Activated T-helper 2 cell treated with anti-CD3 and anti-CD28 coated beads, Interferon-gamma antibody, Interleukin-2, Interleukin-4, amounts not matched to agents 10 μg/mL and 5 μg/mL and 100 μg/mL, durations not matched to agents 14 hours and 24 hours and 36 hours (primary cell): ENCODE measurements around the gene XPNPEP2. TPM values are rescaled to one million over a fixed set of nuclear protein-coding genes. Genes with fewer than 3 reads are reported as not detected.

Experiments
- DNase-seq: peaks from one replicate; pipeline ENCODE4 v3.0.0; 2021; ENCODE audit warnings: low spot score
- H3K27ac Mint-ChIP-seq: one replicate; pipeline ENCODE4 v1.8.0; 2021; ENCODE audit warnings: mixed read lengths
- H3K27me3 Mint-ChIP-seq: one replicate; pipeline ENCODE4 v1.8.0; 2021; ENCODE audit warnings: low read depth, mixed read lengths
- H3K36me3 Mint-ChIP-seq: one replicate; pipeline ENCODE4 v1.8.0; 2021; ENCODE audit warnings: low read depth, mixed read lengths
- H3K4me1 Mint-ChIP-seq: one replicate; pipeline ENCODE4 v1.8.0; 2021; ENCODE audit warnings: low read depth, mixed read lengths
- H3K4me3 Mint-ChIP-seq: one replicate; pipeline ENCODE4 v1.8.0; 2021; ENCODE audit warnings: low read depth, mild to moderate bottlenecking, moderate library complexity, mixed read lengths
- H3K9me3 Mint-ChIP-seq: one replicate; pipeline ENCODE4 v1.8.0; 2021; ENCODE audit warnings: mixed read lengths
- intact Hi-C: fragments of 100-400 bp; cut with micrococcal nuclease; formaldehyde crosslinking; loops from one replicate; pipeline ENCODE4 v1.15.1; 2023
- total RNA-seq: library from RNA; stranded (reverse); gene quantifications from 2 replicates; pipeline ENCODE4 v1.2.3, GENCODE V29; 2022

Gene XPNPEP2
- total RNA-seq, 1 donor from 2014 or later, result 0.16 TPM

DNA sequence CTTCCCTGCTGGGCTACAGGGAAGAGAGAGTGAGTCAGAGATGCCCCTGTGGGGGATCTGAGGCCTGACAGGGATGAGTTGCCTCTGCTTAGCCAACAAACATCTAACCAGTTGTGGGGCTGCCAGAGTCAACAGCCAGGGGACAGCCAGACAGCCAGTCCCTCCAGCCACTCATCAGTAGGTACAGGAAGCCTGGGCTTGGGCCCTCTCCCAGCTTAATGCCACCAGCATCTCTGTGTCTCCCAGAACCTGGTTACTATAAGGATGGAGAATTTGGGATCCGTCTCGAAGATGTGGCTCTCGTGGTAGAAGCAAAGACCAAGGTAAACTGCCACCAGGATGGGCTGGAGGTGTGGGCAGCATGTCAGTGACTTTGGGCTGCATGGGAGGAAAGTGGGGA lies 23.7 kb downstream of the XPNPEP2 start:
- Mint-ChIP-seq H3K4me1 (peaks cover 34% of the 10 kb centered on the region), H3K4me3 (no peak overlapping the region), H3K27ac (no peak overlapping the region), H3K9me3 (no peaks in the 10 kb centered on the region), H3K36me3 (no peaks in the 10 kb centered on the region), H3K27me3 (no peaks in the 10 kb centered on the region)
- DNase-seq, result no peak
- intact Hi-C loops, result loop anchor here (10.0 kb wide), 1 partner anchor 412 kb away; the partner anchor contains the start of gene RAB33A

DNA sequence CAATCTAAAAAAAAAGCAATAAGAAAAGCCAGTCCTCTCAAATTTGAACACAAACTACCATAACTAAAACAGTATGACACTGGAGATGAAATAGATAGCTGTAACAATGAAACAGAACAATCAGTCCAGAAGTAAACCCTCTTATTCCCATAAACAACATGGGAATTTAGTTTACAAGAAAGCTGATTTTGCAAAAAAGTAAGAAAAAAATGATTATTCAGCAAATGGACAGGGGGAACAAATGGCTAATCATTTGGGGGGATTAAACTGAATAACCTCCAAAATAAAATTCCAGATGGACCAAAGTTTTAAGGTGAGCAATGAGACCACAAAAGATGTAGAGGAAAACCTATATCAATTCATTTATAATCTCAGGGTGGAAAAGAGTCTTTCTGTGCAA lies 24.9 kb downstream of the XPNPEP2 start:
- H3K27ac Mint-ChIP-seq, result no peak overlapping the region
- H3K4me1 Mint-ChIP-seq, result peaks cover 38% of the 10 kb centered on the region
- no peaks in the 10 kb centered on the region for H3K9me3 Mint-ChIP-seq
- no peaks in the 10 kb centered on the region for H3K27me3 Mint-ChIP-seq
- no peaks in the 10 kb centered on the region for H3K36me3 Mint-ChIP-seq
- intact Hi-C loops, result loop anchor here (10.0 kb wide), 1 partner anchor 411 kb away; the partner anchor contains the start of gene RAB33A
- no peak overlapping the region for H3K4me3 Mint-ChIP-seq
- DNase-seq, result no peak

GRCh38 chrX:129768186-129768585 lies 29.4 kb downstream of the XPNPEP2 start:
- Mint-ChIP-seq H3K27me3 (no peaks in the 10 kb centered on the region), H3K36me3 (no peaks in the 10 kb centered on the region), H3K4me1 (peaks cover 39% of the 10 kb centered on the region), H3K9me3 (no peaks in the 10 kb centered on the region), H3K27ac (no peak overlapping the region), H3K4me3 (no peak overlapping the region)
- DNase-seq, result no peak
- intact Hi-C loops, result loop anchor here (10.0 kb wide), 1 partner anchor 407 kb away; the partner anchor contains the start of gene RAB33A

DNA sequence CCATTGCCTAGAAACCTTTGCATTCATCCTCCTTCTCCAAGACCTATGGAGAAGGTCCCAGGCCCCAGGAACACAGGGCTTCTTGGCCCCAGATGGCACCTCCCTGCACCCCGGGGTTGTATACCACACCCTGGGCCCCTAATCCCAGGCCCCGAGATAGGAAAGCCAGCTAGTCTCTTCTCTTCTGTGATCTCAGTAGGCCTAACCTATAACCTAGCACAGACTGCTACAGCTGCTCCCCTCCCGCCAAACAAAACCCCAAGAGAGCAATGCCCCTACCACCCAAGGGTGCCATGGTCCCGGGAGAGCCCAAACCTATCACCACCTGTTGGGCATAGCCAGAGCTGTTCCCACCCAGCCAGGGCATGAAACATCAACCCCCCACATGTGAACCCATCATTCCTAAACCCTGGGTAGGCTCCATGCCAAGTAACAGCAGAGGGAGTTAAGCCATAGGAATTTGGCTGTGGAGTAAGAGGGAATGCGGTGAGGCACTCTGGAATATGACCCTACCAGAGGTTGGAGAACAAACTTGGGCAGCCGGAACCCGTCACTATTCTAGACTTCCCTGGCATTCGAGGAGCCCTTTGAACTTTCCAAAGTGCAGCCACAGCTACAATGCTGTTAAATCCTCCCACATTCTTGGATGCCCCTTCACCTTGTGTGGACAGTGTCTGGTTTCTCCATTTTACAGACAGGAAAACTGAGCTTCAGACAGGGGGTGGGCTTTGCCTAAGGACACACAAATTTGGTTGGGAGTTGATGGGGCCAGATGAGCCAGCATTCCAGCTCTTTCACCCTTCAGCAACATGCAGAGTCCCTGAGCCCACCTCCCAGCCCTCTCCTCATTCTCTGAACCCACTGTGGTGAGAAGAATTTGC lies 30.0 kb downstream of the XPNPEP2 start:
- peak overlapping the region; percentile 37 for H3K4me3 Mint-ChIP-seq
- DNase-seq, result no peak
- no peaks in the 10 kb centered on the region for H3K9me3 Mint-ChIP-seq
- H3K36me3 Mint-ChIP-seq, result no peaks in the 10 kb centered on the region
- no peaks in the 10 kb centered on the region for H3K27me3 Mint-ChIP-seq
- H3K27ac Mint-ChIP-seq, result peak overlapping the region; percentile 83
- H3K4me1 Mint-ChIP-seq, result peaks cover 42% of the 10 kb centered on the region
- intact Hi-C loops, result loop anchor here (1.0 to 10.0 kb wide), 3 partner anchors 8 to 406 kb away; partner anchors contain the start of gene RAB33A

DNA sequence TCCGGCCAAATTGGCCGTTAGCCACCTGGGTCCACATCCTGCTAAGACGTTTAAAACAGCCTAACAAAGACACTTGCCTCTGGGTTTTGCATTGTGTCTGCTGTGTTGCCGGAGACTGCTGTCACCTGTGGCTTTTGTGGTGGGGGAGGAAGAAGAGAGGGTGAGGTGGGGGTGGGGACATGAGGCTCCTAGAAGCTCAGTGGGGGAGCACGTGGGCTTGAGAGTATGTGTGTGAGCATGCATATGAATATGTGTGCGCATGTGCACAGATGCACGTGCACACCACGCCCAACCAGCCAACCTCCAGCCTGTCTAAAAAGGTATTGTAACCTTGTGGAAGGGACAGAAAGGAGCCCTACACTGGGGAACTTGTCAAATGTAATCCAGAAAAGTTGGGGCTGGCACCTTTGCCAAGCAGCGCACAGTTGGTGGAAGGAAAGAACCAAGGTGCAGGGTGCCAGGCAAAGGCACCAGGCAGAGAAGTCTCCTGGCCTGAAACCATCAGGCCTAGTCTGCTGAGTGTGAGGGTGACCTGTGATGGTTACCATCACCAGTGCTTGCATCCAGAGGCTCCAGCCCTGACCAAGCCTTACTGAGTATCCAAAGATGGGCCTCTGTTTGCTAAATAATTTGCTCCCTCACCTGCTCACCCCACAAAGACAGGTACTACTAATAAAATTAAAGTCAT lies 30.8 kb downstream of the XPNPEP2 start:
- intact Hi-C loops, result loop anchor here (1.0 to 10.0 kb wide), 3 partner anchors 8 to 405 kb away; partner anchors contain the start of gene RAB33A
- H3K4me3 Mint-ChIP-seq, result peak overlapping the region; percentile 37
- no peaks in the 10 kb centered on the region for H3K27me3 Mint-ChIP-seq
- peaks cover 49% of the 10 kb centered on the region for H3K4me1 Mint-ChIP-seq
- peak overlapping the region; percentile 83 for H3K27ac Mint-ChIP-seq
- H3K36me3 Mint-ChIP-seq, result no peaks in the 10 kb centered on the region
- peak; percentile 70 for DNase-seq
- H3K9me3 Mint-ChIP-seq, result no peaks in the 10 kb centered on the region

DNA sequence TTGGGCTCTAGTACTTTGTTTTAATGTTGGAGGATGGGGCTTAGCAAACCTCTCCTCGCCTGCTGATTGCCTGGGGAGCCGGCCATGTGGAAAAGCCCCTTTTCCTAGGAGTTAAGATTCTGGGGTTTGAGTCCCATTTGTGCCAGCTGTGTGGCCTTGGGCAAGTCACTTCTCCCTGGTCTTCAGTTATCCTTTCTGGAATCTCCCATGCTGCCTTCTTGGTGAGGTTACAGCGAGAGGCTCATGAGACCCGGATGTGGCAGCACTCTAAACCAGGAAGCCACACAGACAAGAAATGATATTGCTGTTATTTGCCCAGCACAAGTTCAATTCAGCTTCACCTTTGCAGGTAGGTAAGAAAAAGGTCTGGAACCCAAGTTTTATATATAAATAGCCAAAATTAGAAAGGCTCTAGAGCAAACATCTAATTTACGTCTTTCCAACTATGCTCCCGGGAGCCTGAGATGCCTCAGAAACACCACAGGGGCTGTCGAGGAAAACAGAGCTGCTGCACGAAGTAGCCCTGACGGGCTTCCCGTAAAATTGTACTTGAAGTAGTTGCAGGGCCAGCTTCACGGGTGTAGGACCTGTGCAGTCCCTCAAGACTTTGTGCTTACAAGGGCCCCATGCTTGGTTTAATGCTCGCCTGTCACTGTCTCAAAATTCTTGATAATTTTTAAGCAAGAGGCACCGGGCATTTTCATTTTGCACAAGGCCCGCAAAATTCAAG lies 32.7 kb downstream of the XPNPEP2 start:
- H3K4me1 Mint-ChIP-seq, result peaks cover 52% of the 10 kb centered on the region
- no peaks in the 10 kb centered on the region for H3K36me3 Mint-ChIP-seq
- peak overlapping the region; percentile 88 for H3K27ac Mint-ChIP-seq
- DNase-seq, result no peak
- intact Hi-C loops, result no loop called here
- no peaks in the 10 kb centered on the region for H3K27me3 Mint-ChIP-seq
- H3K4me3 Mint-ChIP-seq, result peak overlapping the region; percentile 26
- no peaks in the 10 kb centered on the region for H3K9me3 Mint-ChIP-seq

- H3K36me3 Mint-ChIP-seq, result no peaks in the 10 kb centered on the region
- H3K4me1 Mint-ChIP-seq, result peaks cover 56% of the 10 kb centered on the region
- intact Hi-C loops, result loop anchor here (1.0 kb wide), 1 partner anchor 8 kb away; no protein-coding TSS in a partner anchor
- H3K4me3 Mint-ChIP-seq, result peak overlapping the region; percentile 30
- peak overlapping the region; percentile 93 for H3K27ac Mint-ChIP-seq
- H3K27me3 Mint-ChIP-seq, result no peaks in the 10 kb centered on the region
- no peaks in the 10 kb centered on the region for H3K9me3 Mint-ChIP-seq
- DNase-seq, result no peak
Measured at GRCh38 chrX:129772796-129773431, 34.1 kb downstream of the XPNPEP2 start.

DNA sequence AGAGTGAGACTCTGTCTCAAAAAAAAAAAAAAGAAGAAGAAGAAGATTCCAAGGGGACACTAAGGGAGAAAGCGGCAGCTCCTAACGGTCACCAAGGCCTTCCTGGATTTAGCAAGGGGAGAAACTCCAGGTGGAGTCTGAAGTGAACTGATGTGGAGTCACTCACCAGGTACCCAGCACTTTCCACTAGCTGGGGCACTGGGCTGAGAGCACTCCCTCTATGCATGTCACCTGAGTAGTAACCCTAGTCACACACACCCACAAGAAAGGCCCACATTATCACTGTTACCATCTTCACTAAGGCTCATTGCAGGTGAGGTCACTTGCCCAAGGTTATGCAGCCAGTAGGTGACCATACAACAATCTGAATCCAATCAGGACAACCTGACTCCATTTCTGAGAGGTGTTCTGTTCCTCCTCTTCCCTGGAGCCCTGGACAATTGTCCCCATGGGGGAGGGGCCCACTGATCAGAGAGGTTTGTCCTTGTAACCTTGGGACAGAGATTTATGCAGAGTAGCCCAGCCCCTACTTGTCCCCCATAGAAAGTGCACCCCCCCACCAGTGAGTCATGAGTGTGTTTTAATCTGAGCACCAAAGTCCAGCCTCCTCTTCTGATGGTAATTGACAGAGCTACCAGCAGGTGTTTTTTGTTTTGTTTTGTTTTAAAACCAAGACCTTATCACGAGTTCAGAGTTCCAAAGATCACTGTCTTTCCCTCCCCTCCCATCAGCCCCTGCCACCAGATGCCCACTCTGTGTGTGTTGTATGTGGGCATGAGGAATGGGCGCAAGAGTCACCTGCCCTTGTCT lies 35.1 kb downstream of the XPNPEP2 start:
- H3K27me3 Mint-ChIP-seq, result no peaks in the 10 kb centered on the region
- intact Hi-C loops, result no loop called here
- no peak for DNase-seq

GRCh38 chrX:129777218-129778030 lies 38.6 kb downstream of the XPNPEP2 start:
- Mint-ChIP-seq H3K27me3 (no peaks in the 10 kb centered on the region), H3K4me3 (peak overlapping the region; percentile 77), H3K27ac (peak overlapping the region; percentile 93), H3K9me3 (no peaks in the 10 kb centered on the region), H3K4me1 (peaks cover 50% of the 10 kb centered on the region), H3K36me3 (peaks cover 19% of the 10 kb centered on the region)
- intact Hi-C loops, result loop anchor here (1.0 to 5.0 kb wide), 2 partner anchors 8 to 130 kb away; partner anchors contain the start of gene UTP14A
- DNase-seq, result peak; percentile 64

More for the DNA sequence above, 35.1 kb downstream of the XPNPEP2 start:
- Mint-ChIP-seq H3K4me1 (peaks cover 49% of the 10 kb centered on the region), H3K4me3 (no peak overlapping the region), H3K36me3 (no peaks in the 10 kb centered on the region), H3K27ac (peak overlapping the region; percentile 93), H3K9me3 (no peaks in the 10 kb centered on the region)

- Mint-ChIP-seq H3K27me3 (no peaks in the 10 kb centered on the region), H3K4me3 (peak overlapping the region; percentile 82), H3K27ac (peak overlapping the region; percentile 88), H3K36me3 (peaks cover 35% of the 10 kb centered on the region), H3K9me3 (no peaks in the 10 kb centered on the region), H3K4me1 (peaks cover 56% of the 10 kb centered on the region)
- DNase-seq, result no peak
- intact Hi-C loops, result loop anchor here (5.0 kb wide), 1 partner anchor 128 kb away; the partner anchor contains the start of gene UTP14A
Measured at GRCh38 chrX:129779086-129779672, 40.4 kb downstream of the XPNPEP2 start.
